Inferior parietal cortex (tissue), 1 donor: Measurements from ENCODE around the gene VAV2.
A peak's percentile ranks its signal among the peaks of the same experiment; 100 is the strongest.

Experiments
- DNase-seq: peaks from one replicate; pipeline ENCODE4 v3.0.0-alpha.2; 2016; ENCODE audit errors: extremely low spot score

Gene VAV2

DNA sequence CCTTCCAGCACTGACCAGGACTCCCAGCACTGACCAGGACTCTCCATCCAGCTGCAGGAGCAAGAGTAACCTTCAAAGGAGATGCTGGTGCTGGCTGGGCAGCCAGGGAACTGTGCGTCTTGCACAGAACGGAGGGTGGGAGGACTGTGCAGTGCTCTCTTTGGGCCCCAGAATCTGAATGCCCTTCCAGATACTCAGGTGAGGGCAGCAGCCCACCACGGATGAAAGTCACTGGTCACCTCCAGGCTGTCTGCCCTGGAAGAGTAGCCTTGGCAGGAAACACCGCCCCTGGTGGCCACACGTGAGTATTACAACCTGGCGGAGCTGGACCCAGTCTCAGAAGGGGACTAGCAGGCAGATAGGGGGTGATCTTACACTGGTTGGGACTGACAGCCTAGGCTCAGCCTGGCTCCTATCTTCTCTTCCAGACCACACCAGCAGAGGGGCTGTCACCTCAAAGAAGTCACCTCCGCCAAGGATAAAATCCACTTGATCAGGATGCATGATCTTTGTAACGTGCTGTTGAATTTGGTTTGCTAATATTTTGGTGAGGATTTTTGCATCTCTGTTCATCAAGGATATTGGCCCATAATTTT lies 249.2 kb downstream of the VAV2 start:
- DNase-seq = peak; percentile 84

DNA sequence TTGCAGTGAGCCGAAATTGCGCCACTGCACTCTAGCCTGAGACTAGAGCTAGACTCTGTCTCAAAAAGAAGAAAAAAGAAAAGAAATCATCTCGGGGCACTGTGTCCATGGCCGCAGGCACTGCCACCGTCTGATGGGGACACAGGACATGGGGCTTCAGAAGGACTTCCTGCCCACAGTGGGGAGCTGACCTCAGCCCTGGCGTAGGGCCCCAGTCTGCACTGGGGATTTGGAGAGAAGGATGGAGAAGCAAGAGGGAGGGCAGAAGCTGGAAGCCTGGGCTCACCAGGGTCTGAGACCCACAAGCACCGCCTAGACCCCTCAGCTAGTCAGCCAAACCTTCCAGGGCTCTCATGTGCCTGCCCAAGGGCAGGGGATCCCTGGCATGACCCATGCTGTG lies 249.9 kb downstream of the VAV2 start:
- no peak for DNase-seq

DNA sequence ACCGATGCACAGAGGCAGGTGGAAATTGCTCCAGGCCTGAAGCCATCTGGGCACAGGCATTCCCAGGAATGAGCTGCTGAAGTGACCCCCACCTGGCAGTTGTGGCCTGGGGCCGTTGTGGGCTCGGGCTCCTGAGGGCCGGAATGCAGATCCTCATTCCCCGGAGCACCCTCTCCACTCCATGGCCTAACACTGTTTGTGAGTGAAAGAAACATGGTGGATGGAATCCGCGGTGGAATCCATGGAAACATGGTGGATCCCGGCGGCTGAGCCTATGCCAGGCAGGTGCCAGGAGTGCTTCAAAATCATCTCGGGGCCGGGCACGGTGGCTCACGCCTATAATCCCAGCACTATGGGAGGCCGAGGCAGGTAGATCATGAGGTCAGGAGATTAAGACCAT lies 250.4 kb downstream of the VAV2 start:
- DNase-seq = no peak

DNA sequence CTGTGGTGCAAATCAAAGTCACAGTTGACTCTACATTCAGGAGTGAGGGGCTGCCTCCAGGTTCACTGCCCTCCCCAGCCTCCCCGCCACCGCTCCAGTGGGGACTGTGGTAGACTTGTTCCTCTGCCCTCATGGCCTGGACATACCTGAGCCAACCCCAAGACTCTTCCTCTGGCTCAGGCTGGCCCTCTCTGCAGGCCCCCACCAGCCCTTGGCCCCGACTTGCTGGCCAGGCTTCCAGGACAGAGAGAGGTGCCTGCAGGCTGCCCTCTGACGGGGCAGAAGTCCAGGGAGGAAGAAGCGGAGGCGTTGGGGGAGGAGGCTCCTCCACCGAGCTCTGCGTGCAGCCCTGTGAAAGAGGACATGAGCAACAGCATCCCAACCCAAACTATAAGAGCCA lies 251.2 kb downstream of the VAV2 start:
- no peak for DNase-seq

DNA sequence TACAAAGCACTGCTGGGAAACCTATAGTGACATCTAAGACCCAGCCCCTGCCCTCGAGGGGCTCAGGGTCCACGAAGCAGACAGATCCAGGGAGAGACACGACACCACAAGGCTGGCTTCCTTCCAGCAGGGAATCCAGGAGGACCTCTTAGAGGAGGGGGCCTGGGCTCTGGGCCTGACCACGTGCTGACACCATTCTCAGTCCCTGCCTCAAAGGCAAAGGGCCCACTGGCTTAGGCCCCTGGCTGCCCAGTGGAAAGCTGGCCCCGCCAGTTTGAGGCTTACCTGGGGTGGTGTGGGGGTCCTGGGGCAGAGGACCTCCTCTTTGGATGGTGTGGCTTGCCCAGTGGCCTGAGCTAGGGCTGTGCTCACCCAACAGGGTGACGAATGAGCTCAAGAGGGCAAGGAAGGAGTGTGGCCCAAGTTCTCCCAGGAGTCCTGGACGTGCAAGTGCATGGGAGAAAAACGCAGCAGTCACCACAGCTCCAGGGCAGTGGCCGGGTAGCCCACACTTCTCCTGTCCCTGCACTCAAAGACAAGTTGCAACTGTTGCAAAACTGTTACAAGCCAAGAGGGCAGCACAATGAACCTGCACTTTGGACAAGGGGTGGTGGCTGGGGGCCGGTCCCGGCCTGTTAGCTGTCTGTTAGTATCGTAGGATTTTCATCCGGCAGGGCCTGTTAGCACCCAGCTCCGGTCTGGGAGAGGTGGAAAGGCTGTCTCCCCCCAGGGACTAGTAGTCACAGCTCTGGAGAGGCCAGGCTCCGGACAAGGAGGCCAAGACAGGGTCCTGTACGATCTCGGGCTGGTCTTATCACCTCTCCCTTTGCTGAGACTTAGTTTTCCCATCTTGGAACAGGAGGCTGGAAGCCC lies 252.5 kb downstream of the VAV2 start:
- DNase-seq = no peak

DNA sequence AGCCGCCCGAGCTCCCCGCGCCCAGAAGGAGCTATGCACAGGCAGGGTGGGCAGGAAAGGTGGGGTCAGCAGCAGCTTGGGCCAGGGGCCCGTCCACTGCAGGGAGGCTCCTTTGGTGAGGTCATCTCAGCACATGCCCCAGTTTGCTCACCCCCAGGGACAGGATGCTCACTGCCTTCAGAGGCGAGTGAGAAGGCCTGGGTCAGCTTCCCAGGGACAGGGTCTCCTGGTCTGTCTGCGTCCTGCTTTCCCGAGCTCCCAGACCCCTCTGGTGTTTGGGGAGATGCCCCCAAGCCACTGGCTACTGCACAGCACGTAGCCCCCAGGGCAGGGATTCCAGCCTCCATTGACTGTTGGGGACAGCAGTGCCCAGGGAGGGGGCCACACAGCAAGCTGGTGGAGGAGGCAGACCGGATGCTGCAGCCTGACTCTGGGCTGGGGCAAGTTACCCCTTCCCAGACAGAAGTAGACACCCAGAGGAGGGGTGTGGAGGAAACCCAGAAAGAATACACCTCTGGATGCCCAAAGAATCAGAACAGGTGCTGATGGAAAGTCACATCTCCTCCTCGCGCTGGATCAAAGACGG lies 253.4 kb downstream of the VAV2 start:
- DNase-seq = no peak

DNA sequence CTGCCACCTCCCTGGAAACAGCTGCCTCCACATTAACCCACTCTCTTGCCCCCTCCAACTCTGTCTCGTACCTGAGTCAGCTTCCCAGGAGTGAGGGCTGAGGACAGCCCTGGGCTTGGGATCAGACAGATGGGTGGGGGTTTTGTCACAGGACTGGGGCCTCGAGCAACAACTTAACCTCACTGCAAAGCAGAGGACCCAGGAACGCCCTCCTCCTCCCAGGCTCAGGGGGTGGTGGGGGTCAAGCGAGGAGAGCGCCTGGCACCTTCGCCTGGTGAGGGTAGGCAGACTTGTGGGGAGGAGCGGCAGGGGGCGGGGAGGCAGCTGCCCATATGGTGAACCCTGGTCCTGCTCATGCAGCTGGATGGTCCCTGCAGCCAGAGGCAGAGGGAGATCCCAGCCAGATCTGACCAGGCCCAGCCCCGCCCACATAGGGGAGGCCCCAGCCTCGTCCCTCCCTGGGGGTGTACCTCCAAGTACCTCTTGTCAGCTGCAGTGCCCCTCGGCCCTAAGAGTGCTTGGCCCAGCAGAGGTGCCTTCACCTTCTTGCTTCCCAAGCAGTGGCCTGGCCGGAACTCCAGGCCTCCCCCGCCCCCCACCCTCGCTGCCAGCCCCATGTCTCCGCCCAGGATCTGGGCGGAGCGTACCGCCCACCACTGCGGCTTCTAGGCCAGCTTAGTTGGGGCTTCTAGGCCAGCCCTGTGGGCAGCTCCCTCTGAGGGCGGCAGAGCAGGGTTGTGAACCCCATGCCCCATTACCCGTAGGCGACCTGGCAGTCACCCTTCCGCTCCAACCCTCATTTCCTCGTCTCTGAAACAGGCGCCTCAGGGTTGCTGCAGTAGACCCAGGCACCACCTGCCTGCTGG lies 254.1 kb downstream of the VAV2 start, which contains the start of gene SARDH:
Gene SARDH, minus strand, starts transcription at position 579 of the 866 bp plus-strand sequence. CDS start 4,179 bp downstream, outside the sequence.
- no peak for DNase-seq

DNA sequence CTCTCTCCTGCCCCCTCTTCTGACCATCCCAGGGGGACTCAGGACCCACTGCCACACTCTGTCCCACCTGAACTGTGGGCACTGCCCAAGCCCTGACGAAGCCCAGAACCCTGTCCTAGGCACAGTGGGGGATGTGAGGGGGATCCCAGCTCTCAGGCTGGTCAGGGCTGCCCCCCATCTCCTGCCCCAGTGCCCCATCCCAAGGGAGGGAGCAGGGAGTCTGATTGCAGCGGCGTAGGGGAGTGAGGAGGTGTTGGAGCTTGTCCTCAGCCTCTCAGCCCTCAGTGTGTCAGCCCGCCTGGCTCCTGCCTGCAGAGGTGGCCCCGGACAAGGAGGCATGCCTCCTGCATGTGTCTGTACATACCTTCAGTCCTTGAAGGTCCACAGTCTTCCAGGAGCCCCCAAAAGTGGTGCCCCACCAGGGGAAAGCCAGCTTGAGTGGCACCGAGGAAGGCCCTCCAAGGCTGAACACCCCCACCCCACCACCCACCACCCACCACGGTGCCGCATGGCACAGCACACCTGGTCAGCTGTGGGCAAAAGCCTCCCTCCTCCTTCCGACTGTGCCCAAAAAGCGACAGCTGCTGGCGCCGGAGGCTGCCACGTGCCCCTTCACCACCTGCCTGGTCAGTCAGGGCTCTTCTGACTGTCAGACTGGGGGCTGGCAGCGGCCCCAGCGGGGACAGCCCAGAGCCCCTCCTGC lies 254.9 kb downstream of the VAV2 start:
- no peak for DNase-seq

DNA sequence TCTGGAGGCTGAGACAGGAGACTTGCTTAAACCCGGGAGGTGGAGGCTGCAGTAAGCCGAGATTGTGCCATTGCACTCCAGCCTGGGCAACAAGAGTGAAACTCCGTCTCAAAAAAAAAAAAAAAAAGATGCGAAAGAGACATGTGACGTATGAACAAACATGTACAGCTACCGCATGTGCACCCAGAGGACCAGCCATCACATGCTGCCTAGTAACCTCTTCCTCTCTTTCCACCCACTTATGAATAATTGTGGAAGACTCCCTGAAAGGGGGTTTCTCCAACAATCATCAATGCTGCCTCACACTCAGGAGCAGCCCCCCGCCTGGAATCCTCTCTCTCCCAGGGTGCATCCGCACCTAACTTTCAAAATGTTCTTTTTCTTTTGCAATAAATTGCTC lies 256.2 kb downstream of the VAV2 start:
- DNase-seq = no peak

DNA sequence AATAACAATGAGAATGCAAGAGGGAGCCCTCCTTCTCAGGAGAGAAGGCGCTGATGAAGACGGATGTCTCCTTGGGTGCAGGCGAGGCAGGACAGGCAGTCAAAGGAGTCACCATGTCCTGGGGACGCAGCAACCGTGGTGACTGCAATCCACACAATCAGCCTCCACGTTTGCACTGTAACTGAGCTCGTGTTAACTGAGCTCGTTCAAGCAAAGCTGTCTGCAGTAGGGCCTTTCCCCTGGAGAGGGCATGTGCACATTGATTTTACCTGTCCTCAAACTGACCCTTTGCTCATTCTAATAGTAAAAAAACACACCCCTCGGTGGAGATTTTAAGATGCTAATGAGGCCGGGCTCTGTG lies 256.7 kb downstream of the VAV2 start:
- no peak for DNase-seq

DNA sequence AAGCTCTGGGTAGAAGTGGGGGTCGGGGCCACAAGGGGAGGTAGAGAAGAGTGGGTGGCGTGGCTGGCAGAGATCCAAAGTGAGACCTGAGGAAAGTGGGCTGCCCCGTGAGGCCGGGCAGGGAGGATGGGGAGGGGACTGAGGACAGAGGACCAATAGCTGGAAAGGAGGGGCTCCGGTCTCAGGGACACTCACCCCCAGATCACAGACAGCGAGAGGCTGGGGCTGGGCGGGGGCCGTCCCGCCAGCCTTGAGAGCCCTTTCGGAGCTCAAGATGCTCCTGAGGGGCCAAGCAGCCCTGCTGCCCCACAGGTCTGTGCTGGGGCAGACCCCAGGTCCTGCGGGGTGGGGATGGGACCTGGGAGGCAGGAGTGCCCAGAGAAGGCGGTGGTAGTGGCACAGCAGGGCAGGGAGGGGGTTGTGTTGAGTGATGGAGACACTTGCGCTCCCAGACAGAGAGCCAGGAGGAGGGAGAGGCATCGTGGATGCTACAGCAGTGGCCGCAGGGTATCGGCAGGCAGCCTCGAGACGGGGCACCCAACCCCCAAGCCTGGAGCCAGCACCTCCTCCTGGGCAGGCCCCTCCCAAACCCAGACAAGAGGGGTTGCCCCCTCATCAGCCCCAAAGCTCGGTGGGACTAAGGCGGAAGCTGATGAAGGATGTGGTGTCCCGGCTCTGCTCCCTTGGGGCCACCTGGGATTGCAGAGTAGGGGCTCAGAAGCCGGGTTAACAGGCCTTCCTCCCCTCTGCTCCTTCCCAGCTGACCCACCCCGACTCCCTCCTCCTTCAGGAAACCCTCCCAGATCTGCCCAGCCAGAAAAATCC lies 257.3 kb downstream of the VAV2 start:
- no peak for DNase-seq

DNA sequence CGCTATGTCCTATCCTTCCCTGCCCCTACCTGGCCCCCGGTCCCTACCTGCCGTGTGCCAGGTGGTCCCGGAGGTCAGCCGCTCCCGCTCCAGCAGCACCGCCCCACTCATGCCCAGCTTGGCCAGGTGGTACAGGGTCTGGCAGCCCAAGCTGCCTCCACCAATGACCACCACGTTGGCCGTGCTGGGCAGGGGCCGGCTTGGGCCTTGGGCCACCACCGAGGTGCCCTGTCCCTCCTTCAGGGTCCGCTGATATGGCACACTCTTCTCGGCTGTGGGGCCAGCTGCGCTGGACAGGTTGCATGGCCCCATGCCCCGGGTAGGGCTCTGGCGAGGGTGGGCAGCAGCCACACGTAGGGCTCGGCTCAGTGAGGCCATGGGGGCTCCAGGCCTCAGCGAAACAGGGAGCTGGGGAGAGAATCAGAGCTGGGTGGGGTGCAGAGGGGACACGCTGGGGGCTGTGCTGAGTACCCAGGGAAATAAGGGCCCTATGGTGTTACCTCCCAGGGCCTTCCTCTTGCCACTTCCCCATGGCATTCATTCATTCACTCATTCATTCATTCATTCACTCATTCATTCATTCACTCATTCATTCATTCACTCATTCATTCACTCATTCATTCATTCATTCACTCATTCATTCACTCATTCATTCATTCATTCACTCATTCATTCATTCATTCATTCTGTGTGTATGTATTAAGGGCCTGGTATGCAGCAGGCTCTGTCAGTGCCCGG lies 258.2 kb downstream of the VAV2 start:
- no peak for DNase-seq

DNA sequence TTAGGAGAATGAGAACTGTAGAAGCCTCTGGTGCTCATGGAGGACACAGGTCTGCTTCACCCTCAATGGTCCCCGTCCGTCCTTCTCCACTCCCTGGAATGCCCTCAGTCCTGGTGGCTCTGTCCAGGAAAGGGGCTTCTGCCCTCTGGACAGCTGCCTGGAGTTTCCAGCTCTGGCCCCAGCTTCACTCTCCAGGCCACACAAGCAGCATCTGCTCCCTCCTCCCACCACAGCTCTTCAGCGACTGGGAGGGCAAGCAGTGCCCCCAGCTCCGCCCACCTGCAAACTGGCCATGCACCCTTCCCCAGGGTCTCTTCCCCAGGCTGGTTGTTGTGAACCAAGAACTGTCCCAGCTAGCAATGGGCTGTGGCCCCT lies 258.7 kb downstream of the VAV2 start:
- DNase-seq = no peak

DNA sequence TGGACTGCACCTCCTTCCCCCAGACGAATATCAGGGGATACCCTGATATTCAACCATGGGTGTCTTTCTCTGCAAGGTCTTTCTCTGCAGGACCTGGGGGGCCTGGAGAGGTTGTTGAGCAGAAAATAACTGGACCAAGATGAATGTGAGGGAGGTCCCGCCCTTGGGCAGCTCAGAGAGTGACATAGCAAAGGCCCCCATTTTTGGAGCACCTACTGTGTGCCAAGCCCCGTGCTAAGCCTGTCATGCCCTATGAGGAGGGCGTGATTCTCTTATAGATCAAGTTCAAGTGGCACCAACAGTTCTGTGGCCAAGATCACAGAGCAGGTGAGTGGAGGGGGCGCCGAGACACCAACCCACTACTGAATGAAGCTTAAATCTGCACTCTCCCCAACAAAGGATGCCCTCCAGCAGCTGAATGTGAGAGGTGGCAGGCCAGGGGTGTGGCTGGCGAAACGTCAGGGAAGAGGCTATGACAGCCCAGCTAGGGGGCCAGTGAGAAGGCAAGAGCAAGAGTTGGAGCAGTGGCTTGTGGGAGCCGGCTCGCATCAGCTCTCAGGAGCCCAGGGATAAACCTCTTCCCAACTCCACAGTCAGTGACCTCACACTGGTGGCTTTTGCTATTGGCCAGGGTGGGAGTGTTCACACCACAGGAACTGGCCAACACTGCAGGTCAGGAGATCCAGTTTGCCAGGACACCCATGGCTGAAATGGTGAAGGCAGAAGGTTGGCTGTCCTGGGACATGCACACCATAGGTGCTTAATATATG lies 259.3 kb downstream of the VAV2 start:
- no peak for DNase-seq

DNA sequence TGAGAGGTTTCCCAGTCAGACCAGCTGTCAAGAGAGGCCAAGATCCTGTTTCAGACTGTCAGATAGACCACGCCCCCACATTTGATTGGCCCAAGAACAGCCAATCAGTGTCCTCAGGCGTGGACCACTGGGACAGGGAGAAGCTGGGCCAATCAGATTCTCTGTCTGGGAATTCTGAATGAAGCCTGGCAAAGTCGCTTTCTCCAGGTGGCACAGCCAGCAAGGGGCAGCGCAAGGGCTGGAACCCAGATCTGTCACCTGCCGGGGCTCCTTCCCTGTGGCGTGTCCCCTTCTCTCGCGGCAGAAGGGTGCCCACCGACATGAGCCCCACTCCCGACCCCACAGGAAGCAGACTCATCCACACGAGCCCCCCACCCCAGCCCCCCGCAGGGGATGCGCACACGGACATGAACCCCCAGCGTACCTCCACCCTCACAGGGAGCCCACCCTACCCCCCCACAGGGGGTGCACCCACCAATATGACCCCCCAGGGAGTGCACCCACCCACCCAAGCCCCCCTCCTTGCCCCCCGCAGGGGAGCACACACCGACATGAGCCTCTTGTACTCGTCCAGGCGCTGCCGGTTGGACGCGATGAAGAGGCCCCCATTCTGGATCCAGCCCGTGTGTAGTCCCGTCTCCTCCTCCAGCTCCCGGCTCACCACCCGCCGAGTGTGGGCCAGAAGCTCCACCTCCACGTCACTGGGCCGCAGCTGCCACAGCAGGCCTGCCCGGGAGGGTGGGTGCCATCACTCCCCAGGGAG lies 260.1 kb downstream of the VAV2 start:
- peak; percentile 28 for DNase-seq

DNA sequence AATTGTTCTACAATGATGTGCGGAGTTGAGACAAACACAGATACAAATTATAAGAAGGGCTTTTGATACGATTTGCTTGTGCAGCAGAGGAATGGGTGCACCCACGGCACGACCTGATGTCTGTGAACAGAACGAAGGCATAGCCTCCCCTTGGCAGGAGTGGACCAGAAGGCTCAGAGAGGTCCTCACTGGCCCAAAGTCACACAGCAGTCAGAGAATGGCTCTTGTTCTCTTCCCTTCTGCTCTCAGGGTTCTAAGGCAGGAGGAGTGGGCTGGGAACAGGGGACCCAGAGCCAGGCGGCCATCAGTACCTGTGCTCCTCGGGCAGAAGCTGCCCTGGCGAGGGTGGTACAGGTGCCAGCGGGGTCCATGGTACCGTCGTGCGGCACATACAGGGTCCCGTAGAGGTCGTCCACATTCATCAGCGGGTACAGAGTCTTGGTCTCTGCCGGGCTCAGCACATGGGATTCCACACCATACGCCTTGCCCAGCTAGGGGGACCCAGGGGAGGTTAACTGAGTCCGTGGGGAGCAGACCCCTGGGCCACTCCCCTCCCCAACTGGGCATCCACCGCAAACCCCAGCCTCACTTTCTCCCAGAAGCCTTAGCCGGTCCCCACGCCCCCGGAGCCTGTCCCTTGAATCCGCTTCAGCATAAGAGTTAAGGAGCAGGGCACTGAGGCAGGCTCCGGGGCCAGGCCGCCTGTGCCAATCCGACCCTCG lies 261.0 kb downstream of the VAV2 start:
- DNase-seq = no peak

DNA sequence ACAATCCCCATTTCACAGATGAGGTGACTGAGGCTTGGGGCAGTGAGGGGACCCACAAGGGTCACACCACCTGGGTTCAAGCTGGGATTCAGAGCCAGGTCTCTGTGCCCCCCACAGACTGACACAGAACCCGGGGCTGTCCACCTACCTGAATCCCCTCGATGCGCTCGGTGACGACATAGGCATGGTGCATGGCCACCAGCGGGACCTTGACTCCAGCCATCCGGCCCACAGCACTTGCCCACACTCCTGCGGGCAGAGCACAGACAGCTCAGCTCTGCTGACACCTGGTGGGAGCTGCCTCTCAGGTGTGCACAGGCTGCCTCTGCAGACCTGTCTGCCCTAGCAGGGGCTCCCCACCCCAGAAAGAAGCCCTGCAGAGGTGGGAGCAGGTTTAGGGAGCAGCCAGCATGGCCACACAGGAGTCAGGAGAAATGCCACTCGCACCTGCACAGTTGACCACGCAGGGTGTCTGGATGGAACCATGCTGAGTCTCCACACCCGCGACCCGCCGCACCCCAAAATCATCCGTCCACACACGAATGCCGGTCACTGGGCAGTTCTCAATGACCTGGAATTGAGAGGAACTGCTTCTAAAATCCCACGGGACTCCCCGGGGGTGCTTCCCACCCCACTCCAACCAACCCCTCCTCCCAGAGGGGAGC lies 262.4 kb downstream of the VAV2 start:
- no peak for DNase-seq
